B cell (primary cell): ENCODE measurements around the gene ATP6V0E2.

Source experiments
- CTCF ChIP-seq: fragments of 200-600 bp; IDR thresholded peaks from one replicate; pipeline ENCODE4 v1.8.0; 2022; ENCODE audit warnings: antibody characterized with exemption, mild to moderate bottlenecking
- EZH2 ChIP-seq: IDR thresholded peaks from 2 replicates; pipeline ENCODE4 v1.6.1; 2012; ENCODE audit warnings: borderline replicate concordance, low read depth, mild to moderate bottlenecking, moderate library complexity, low read length; ENCODE audit not compliant: insufficient read depth, poor library complexity, severe bottlenecking

DNA sequence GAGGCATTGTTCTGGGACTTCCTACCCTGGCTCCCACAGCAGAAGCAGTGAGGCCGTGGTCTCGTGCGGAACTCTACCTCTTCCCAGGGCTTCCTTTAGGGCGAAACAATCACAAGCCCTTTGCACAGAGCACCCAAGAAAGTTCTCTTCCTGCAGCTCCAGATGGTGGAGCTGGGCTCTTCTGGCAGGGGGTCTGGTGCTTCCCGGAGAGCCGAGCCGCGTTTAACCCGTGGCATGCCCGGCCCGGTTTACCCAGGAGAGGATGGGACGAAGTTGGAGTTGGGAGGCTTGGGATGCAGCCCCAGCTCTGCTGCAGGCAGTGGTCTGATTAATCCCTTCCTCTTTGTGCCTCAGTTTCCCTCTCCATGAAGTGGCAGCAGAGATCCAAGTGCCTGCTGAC, 9.0 kb upstream of the ATP6V0E2 start:
- TF ChIP-seq CTCF: no peak
- TF ChIP-seq EZH2: no peak
